ENCODE results near the gene AMY1A.
"Not testable (repeated sequence)": the region's sequence is repeated elsewhere in the genome, so short reads cannot be mapped to it uniquely, and the experiment has no call there.

The AMY1A gene

DNA sequence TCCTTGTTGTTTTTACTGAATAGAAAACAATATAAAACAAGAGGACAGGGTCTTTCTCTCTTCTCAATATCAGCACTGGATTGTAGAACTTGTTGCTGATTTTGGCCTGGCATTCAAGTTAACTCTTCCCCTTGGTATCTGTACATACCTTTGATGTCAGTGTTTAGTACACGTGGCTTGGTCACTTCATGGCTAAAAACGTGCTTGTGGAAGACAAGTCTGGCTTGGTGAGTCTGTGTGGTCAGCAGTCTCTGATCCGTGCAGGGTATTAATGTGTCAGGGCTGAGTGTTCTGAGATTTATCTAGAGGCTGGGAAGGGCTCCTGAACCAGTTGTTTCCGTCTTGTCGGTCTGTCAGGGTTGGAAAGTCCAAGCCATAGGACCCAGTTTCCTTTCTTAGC is at the start of gene AMY1A:
Gene AMY1A, plus strand, starts transcription at position 301 of the 400 bp plus-strand sequence. CDS start 571 bp downstream, outside the sequence.
- DNase-seq: not testable (repeated sequence)

DNA sequence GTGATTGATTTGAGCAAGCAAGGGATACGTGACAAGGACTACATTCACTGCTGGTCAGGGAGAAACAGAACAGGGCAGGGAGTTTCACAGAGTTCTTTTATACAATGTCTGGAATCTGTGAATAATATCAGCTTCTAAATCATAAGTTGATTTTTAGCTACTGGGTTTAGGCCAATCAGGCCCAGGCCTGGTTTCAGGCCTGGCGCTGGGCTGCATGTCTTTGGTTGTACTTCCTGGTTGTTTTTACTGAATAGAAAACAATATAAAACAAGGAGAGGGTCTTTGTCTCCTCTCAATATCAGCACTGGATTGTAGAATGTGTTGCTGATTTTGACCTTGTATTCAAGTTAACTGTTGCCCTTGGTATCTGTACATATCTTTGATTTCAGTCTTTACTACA is 39.2 kb upstream of the AMY1A start:
- no peak for DNase-seq

DNA sequence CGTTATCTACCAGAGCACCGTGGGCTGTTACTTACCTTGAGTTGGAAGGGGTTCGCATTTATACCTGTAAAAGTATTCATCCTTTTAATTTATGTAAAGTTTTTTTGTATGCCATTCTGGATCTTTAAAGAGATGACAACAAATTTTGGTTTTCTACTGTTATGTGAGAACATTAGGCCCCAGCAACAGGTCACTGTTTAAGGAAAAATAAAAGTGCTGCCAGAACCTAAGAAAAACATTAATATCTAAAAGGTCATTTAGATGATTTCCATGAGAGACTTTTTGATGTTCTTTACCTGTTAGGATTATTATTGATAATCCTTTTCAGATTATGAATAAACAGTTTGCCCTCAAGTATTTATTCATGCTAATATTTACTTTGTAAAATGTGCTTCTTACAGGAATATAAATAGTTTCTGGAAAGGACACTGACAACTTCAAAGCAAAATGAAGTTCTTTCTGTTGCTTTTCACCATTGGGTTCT is 38.5 kb upstream of the AMY1A start, which contains the start of gene AMY2A:
Gene AMY2A, plus strand, starts transcription at position 434 of the 484 bp plus-strand sequence. Its CDS starts 14 bp downstream, at position 448.
- not testable (repeated sequence) for DNase-seq

DNA sequence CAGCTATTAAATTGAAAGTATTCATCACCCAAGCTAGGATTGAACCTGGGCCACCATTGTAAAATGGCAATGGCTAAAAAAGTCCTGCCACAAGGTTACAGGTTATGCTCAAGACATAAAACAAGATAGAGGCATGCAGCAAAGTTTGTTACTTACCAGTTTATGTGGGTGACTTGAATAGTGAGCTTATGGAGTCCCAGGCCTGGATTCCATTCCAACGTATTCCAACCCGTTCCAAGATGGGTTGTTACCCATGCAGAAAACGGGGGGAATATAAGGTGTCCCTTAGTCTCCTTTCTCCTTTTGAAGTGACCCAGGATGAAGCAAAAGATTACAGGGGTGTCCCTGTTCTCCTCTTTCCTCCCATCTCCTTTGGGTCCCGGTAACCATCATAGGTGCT is 28.1 kb upstream of the AMY1A start:
- DNase-seq: not testable (repeated sequence)

DNA sequence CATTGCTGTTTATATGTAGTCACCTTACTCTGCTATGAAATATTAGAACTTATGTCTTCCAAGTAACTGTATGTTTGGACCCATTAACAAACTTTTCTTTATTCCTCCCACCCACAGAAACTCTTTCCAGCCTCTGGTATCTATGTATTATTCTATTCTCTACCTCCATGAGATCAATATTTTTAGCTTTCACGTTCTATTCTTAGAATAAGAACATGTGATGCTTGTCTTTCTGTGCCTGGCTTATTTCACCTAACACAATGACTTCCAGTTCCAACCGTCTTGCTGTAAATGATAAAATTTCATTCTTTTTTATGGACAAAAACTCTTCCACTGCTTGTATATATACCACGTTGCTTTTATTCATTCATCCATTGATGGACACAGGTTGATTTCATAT is 14.4 kb upstream of the AMY1A start:
- not testable (repeated sequence) for DNase-seq

DNA sequence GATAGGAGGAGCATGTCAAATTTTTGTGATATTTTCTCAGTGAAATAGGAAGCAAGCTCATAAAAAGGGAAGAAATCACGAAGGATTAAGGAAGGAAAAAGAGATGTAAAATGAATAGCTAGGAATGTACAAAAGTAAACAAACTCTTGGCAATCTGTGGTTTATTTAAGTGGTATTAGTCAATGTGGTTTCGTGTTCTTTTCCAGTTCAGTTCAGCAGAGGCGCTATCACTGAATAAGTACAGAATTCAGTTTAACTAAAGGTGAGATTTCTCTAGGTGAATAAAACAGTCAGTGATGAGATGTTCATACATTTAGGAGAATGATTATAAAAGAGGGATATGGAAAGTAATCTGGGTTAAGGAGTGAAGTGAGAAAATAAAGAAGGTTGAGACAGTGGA is 11.7 kb upstream of the AMY1A start:
- DNase-seq: not testable (repeated sequence)

DNA sequence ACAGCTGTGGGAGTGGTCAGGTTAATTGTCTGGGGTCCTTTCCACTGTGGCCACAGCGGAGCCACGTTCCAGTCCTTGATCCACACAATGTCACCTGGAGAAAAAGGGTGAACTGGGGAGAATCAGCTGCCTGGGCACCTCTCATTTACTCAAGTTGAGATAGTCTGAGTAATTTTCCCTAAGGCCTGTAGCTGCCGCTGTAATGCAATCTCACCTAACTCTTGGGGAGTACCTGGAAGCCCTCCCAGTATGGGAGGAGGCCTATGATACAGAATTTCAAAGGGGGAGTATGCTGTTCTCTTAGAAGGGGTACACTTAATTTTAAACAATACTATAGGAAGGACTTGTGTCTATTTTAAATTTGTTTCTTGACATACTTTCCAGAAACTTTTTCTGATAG is 5.3 kb upstream of the AMY1A start:
- DNase-seq: not testable (repeated sequence)

DNA sequence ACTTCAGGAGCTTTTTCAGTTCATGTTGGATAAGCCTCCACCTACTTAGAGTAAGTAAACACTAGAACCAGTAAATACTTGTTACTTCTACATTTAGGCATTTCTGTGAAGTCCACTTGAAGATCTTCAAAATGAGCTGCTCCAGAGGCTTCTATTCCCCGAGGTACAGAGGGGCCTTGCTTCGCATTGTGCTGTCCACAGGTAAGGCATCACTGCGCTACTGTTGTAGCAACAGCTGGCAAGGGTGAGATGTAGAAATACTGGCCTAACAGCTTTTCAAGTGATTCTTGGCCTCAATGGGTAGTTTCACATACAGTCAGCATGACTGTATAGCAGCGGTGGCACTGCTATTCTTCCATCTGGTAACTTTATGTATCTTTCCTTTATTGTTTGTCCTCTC is 4.7 kb upstream of the AMY1A start:
- DNase-seq: not testable (repeated sequence)

DNA sequence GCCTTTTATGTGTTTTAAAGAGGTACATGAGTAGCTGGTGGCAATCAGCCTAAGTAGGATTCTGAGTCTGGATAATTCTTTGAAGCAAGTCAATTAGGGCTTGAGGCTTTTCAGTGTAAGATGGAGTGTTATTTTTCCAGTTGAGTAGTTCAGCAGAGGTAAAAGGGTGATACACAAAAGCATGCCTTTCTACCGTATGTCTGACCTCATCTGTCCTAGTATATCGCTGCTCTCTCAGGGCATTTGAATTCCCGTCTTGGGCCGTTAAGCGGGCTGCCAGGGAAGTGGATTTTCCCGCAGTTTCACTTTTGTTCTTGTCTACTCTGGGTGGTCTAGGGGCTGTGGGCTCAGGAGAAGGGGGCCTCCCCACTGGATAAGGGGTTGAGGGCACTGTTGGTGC is 1.4 kb upstream of the AMY1A start:
- not testable (repeated sequence) for DNase-seq

DNA sequence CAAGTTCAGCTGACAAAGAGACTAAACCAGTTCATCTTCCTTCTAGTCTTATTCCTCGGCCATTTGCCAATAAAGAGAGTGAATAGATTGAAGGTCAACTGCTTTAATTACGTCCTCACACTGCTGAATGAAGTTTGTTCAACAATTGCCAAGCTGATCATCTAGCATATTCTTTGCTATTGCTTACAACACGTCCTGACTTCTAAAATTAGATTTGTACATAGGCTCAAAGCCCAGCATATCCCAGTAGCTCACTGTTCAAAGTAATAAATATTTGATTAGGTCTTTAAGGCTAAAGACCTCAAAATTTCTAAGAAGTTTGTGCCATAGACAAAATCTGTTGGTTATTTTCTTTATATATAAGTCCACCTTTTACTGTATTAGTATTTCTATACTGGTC is 20.8 kb downstream of the AMY1A start:
- not testable (repeated sequence) for DNase-seq

DNA sequence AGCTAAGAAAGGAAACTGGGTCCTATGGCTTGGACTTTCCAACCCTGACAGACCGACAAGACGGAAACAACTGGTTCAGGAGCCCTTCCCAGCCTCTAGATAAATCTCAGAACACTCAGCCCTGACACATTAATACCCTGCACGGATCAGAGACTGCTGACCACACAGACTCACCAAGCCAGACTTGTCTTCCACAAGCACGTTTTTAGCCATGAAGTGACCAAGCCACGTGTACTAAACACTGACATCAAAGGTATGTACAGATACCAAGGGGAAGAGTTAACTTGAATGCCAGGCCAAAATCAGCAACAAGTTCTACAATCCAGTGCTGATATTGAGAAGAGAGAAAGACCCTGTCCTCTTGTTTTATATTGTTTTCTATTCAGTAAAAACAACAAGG is 40.5 kb downstream of the AMY1A start, which contains the start of gene AMY1B:
Gene AMY1B, minus strand, starts transcription at position 101 of the 400 bp plus-strand sequence. CDS start 571 bp downstream, outside the sequence.
- DNase-seq: not testable (repeated sequence)

DNA sequence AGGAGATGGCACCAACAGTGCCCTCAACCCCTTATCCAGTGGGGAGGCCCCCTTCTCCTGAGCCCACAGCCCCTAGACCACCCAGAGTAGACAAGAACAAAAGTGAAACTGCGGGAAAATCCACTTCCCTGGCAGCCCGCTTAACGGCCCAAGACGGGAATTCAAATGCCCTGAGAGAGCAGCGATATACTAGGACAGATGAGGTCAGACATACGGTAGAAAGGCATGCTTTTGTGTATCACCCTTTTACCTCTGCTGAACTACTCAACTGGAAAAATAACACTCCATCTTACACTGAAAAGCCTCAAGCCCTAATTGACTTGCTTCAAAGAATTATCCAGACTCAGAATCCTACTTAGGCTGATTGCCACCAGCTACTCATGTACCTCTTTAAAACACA is 41.9 kb downstream of the AMY1A start:
- DNase-seq: not testable (repeated sequence)

DNA sequence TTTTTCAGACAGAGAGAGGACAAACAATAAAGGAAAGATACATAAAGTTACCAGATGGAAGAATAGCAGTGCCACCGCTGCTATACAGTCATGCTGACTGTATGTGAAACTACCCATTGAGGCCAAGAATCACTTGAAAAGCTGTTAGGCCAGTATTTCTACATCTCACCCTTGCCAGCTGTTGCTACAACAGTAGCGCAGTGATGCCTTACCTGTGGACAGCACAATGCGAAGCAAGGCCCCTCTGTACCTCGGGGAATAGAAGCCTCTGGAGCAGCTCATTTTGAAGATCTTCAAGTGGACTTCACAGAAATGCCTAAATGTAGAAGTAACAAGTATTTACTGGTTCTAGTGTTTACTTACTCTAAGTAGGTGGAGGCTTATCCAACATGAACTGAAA is 45.1 kb downstream of the AMY1A start:
- DNase-seq: not testable (repeated sequence)

DNA sequence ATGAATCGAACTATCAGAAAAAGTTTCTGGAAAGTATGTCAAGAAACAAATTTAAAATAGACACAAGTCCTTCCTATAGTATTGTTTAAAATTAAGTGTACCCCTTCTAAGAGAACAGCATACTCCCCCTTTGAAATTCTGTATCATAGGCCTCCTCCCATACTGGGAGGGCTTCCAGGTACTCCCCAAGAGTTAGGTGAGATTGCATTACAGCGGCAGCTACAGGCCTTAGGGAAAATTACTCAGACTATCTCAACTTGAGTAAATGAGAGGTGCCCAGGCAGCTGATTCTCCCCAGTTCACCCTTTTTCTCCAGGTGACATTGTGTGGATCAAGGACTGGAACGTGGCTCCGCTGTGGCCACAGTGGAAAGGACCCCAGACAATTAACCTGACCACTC is 45.7 kb downstream of the AMY1A start:
- not testable (repeated sequence) for DNase-seq

DNA sequence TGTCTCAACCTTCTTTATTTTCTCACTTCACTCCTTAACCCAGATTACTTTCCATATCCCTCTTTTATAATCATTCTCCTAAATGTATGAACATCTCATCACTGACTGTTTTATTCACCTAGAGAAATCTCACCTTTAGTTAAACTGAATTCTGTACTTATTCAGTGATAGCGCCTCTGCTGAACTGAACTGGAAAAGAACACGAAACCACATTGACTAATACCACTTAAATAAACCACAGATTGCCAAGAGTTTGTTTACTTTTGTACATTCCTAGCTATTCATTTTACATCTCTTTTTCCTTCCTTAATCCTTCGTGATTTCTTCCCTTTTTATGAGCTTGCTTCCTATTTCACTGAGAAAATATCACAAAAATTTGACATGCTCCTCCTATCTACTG is 52.1 kb downstream of the AMY1A start:
- not testable (repeated sequence) for DNase-seq

DNA sequence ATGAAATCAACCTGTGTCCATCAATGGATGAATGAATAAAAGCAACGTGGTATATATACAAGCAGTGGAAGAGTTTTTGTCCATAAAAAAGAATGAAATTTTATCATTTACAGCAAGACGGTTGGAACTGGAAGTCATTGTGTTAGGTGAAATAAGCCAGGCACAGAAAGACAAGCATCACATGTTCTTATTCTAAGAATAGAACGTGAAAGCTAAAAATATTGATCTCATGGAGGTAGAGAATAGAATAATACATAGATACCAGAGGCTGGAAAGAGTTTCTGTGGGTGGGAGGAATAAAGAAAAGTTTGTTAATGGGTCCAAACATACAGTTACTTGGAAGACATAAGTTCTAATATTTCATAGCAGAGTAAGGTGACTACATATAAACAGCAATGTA is 54.8 kb downstream of the AMY1A start:
- DNase-seq: not testable (repeated sequence)
